GM12873 (cell line): Measurements from ENCODE around the gene SEZ6L.
A peak's percentile ranks its signal among the peaks of the same experiment; 100 is the strongest.

ENCODE experiments used
- TF ChIP-seq, protein P1 (sequence below): IDR thresholded peaks from 2 replicates; pipeline ENCODE4 v1.5.1; 2012; ENCODE audit warnings: low read depth, mild to moderate bottlenecking, moderate library complexity, low read length, control low read depth; ENCODE audit not compliant: insufficient read depth; ENCODE audit errors: missing control alignments

SEZ6L gene

DNA sequence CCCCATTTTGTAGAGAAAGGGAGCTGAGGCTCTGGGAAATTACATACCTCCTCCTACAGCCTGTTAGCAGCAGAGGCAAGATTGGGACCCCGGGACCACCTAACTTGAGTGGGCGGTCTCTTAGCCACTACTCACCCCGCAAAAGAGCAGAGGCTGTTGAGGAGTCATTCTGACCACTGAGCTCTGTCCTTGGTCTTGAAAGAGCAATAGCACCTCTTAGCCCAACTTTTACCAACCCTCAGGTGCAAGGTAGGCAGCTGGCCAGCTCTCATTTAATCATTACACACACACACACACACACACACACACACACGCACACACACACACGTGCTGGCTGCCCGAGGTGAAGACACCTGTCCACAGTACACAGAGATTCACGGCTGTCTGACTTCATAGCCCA lies 144.0 kb downstream of the SEZ6L start:
- TF ChIP-seq, protein P1, sequence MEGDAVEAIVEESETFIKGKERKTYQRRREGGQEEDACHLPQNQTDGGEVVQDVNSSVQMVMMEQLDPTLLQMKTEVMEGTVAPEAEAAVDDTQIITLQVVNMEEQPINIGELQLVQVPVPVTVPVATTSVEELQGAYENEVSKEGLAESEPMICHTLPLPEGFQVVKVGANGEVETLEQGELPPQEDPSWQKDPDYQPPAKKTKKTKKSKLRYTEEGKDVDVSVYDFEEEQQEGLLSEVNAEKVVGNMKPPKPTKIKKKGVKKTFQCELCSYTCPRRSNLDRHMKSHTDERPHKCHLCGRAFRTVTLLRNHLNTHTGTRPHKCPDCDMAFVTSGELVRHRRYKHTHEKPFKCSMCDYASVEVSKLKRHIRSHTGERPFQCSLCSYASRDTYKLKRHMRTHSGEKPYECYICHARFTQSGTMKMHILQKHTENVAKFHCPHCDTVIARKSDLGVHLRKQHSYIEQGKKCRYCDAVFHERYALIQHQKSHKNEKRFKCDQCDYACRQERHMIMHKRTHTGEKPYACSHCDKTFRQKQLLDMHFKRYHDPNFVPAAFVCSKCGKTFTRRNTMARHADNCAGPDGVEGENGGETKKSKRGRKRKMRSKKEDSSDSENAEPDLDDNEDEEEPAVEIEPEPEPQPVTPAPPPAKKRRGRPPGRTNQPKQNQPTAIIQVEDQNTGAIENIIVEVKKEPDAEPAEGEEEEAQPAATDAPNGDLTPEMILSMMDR = no peak

DNA sequence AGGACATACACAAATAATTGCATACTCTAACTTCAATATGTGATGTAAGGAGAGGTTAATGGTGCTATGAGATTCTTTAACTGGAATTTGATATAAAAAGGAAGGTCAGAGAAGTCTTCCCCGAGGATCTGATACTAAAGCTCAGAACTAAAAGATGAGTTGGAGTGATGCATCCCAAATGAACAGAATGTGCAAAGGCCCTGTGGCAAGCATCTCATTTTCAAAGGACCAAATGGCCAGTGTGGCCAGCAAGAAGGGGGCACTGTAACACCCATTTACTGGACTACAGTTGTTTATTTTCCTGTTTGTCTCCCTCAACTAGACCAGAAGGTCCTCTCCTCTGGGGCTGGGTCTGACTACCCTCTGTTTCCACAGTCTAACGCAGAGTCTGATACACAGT lies 144.9 kb downstream of the SEZ6L start:
- TF ChIP-seq, protein P1 = no peak

DNA sequence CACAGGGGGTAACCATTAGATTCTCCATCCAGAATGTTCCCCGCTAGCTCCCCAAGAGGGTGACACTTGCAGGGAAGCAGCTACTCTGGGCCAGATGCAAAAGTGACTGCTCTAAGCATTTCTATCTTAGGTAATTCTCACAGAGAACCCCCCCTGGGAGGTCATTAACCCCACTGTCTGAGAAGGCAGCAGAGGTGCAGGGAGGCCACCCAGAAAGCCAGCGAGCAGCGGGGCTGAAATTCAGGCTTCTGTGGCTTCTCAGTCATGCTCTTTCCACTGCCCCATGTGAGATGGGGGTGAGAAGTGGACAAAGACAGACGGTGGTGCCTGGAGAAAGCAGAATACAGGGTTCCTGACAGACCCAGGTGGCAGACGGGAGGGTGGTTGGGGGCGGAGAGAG lies 145.4 kb downstream of the SEZ6L start:
- TF ChIP-seq, protein P1 = no peak

DNA sequence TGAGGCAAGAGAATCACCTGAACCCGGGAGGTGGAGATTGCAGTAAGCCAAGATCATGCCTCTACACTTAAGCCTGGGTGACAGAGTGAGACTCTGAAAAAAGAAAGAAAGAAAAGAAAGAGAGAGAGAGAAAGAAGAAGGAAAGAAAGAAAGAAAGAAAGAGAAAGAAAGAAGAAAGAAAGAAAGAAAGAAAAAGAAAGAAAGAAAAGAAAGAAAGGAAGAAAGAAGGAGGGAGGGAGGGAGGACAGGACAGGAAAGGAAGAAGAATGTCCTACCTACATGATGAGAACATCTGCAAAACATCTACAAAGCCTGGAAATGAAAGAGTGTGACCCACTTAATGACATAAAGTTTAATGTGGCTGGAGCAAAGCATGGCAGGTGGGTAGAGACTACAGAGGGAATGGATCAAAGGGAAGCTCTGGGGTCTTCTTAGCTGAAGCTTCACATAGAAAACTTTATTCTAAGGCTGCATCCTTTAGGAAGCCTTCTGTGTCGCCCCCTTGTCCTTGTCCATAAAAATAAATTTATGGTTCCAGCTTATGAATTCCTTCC lies 147.5 kb downstream of the SEZ6L start:
- TF ChIP-seq, protein P1 = no peak

DNA sequence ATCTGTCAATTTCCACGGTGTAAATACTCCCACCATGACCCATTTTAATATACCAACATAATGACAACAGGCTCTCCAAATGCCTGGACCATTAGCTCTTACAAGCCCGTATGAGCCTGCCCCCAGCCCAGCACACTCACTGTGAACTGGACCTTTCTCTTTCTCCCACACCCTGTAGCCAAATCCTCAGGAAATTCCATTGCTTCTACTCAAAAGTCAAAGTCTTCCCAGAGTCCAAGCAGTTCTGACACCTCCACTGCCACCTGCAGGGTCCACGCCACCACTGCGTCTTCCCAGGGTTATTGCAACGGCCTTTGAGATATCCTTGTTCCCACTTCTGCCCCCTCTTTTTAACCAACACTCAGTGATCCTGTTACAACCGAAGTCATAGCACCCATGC lies 149.7 kb downstream of the SEZ6L start:
- TF ChIP-seq, protein P1 = peak; percentile 66

DNA sequence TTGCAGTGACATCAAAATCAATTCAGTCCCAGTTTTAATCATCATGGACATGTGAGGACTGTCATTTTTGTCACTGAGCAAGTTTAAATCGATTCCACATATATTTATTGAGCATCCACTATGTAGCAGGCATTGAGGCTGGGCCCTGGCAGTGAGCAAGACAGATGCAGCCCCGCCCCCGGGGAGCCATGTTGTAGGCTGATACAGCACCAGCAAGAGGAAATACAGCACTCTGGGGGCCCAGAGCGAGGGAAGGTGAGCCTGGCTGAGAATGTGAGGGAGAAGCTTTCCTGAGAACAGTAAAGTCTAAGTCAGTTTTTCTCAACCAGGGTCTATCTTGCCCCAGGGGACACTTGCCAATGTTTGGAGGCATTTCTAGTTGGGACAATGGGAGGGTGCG lies 151.2 kb downstream of the SEZ6L start:
- TF ChIP-seq, protein P1 = no peak

DNA sequence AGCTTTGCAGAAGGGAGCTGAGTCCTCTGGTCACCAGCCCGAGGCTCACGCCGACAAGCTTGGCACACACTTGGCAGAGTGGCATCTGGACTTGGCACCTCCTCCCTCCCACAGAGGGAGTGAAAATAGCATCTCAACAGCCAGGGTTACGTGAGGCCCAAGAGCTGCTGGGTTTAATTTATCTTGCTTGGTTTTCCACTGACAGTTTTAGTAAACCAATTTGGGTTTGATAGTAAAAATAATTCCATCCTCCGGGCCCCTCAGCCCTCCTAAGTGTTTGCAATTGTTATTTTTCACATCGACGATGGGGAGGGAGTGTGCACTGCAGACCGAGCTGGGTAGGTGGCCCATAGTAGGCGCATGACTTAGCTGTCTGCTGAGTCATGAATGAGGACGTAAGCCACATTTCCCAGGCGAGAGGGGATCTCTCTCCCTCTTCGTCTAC lies 152.2 kb downstream of the SEZ6L start:
- TF ChIP-seq, protein P1 = no peak
